OCI-LY7 (cell line): ENCODE measurements around the gene NOTCH3. TPM values are rescaled to one million over a fixed set of nuclear protein-coding genes. Genes with fewer than 3 reads are reported as not detected.

Experiments used
- BruUV-seq: library from RNA; stranded (reverse); fragments of 400-500 nt; replicated peaks from 2 replicates; lab custom pipeline; 2021; lab: Mats Ljungman, UMichigan
- CTCF ChIA-PET: fragments of 300-600 bp; sonication (Branson Sonifier 250); formaldehyde crosslinking; loops from one replicate; lab custom pipeline; 2022; ENCODE audit warnings: antibody characterized with exemption; ENCODE audit not compliant: unreplicated experiment; lab: Charles Lee
- POLR2A ChIA-PET: fragments of 300-600 bp; sonication (Branson Sonifier 250); formaldehyde crosslinking; loops from one replicate; lab custom pipeline; 2022; ENCODE audit warnings: antibody characterized with exemption; lab: Charles Lee
- DNase-seq: peaks from one replicate; pipeline ENCODE4 v3.0.0-alpha.2; 2015; ENCODE audit warnings: low spot score
- H2AFZ ChIP-seq: fragments of 200-600 bp; sonication (generic), shearing (Covaris generic); 2 replicates; pipeline ENCODE4 v1.6.1; 2014; ENCODE audit warnings: mild to moderate bottlenecking, antibody characterized with exemption, low read length, moderate library complexity
- H3K27ac ChIP-seq: fragments of 200-600 bp; sonication (generic); 2 replicates; pipeline ENCODE4 v1.5.1; 2014; ENCODE audit warnings: mixed run types, low read depth, mild to moderate bottlenecking, moderate library complexity, low read length, inconsistent platforms; ENCODE audit not compliant: poor library complexity, severe bottlenecking
- H3K36me3 ChIP-seq: fragments of 200-600 bp; sonication (generic); 2 replicates; pipeline ENCODE4 v1.6.1; 2014; ENCODE audit warnings: mild to moderate bottlenecking, antibody characterized with exemption, low read length, moderate library complexity, mixed read lengths; ENCODE audit not compliant: insufficient read depth
- H3K4me1 ChIP-seq: fragments of 200-600 bp; sonication (generic); 2 replicates; pipeline ENCODE4 v1.5.1; 2014; ENCODE audit warnings: mild to moderate bottlenecking, low read length; ENCODE audit not compliant: insufficient read depth, poor library complexity, severe bottlenecking
- H3K4me2 ChIP-seq: fragments of 200-600 bp; sonication (generic); 2 replicates; pipeline ENCODE4 v1.6.1; 2014; ENCODE audit warnings: mild to moderate bottlenecking, low read length
- H3K4me3 ChIP-seq: fragments of 200-600 bp; sonication (generic); 2 replicates; pipeline ENCODE4 v1.5.1; 2014; ENCODE audit warnings: mild to moderate bottlenecking, low read depth, low read length; ENCODE audit not compliant: poor library complexity, severe bottlenecking
- H3K79me2 ChIP-seq: fragments of 200-600 bp; sonication (generic); 2 replicates; pipeline ENCODE4 v1.6.1; 2016; ENCODE audit warnings: low read depth, mild to moderate bottlenecking, low read length, moderate library complexity, mixed read lengths; ENCODE audit not compliant: insufficient read depth
- H3K9me2 ChIP-seq: fragments of 200-600 bp; sonication (generic); 2 replicates; pipeline ENCODE4 v1.6.1; 2016; ENCODE audit warnings: mild to moderate bottlenecking, low read length, mixed read lengths; ENCODE audit not compliant: insufficient read depth
- H3K9me3 ChIP-seq: fragments of 200-600 bp; sonication (generic); 2 replicates; pipeline ENCODE4 v1.6.1; 2014; ENCODE audit warnings: mild to moderate bottlenecking, mixed run types, low read length, mixed read lengths
- H4K20me1 ChIP-seq: fragments of 200-600 bp; sonication (generic); 2 replicates; pipeline ENCODE4 v1.6.1; 2014; ENCODE audit warnings: mild to moderate bottlenecking, antibody characterized with exemption, low read length, moderate library complexity, mixed read lengths; ENCODE audit not compliant: insufficient read depth
- EZH2phosphoT487 ChIP-seq: fragments of 200-600 bp; sonication (generic); IDR thresholded peaks from 2 replicates; pipeline ENCODE4 v1.6.1; 2018; ENCODE audit warnings: low read depth, borderline replicate concordance, mild to moderate bottlenecking, mixed run types, antibody characterized with exemption, low read length, moderate library complexity, mixed read lengths
- intact Hi-C: fragments of 100-400 bp; cut with micrococcal nuclease; formaldehyde crosslinking; loops from one replicate; pipeline ENCODE4 v1.10.0; 2022; ENCODE audit not compliant: unreplicated experiment
- total RNA-seq, 2 experiments: library from RNA; depleted of rRNA in 1 of 2; stranded (reverse); fragments of >200 nt in 1 of 2; shearing (Covaris generic) in 1 of 2; gene quantifications; 2 replicates each; pipeline ENCODE4 v1.2.3, GENCODE V29; 2014 to 2022
- TF ChIP-seq, protein P1 (sequence below): fragments of 200-600 bp; sonication (generic); conservative IDR thresholded peaks from 2 replicates; pipeline ENCODE4 v1.5.1; 2014; ENCODE audit warnings: mild to moderate bottlenecking, antibody characterized with exemption, low read length, moderate library complexity, mixed read lengths

The NOTCH3 gene
- total RNA-seq, 2 experiments from 2014 or later: 0.25 TPM; not detected in 1

DNA sequence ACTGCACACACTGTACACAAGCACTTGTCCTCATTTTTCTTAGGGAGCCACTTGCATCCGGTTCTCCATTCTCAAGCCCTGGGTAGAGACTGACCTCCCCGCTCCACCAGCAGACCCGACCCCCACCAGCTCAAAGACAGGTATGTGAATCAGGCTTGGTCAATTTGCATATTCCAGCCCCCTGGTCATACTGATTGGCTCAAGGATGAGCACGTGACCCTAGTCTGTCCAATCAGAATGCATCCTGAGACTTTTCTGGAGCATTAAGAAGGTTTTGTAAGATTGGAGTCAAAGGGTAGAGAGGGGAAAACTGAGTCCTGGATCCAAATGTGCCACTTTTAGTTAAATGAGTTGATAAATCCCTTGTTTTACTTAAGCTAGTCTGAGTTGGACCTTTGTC lies 34.1 kb downstream of the NOTCH3 start:
- H2AFZ ChIP-seq: no peak overlapping the region
- no peak overlapping the region for H3K4me2 ChIP-seq
- CTCF ChIA-PET: no interaction called here
- no peaks in the 10 kb centered on the region for H4K20me1 ChIP-seq
- TF ChIP-seq, protein P1, sequence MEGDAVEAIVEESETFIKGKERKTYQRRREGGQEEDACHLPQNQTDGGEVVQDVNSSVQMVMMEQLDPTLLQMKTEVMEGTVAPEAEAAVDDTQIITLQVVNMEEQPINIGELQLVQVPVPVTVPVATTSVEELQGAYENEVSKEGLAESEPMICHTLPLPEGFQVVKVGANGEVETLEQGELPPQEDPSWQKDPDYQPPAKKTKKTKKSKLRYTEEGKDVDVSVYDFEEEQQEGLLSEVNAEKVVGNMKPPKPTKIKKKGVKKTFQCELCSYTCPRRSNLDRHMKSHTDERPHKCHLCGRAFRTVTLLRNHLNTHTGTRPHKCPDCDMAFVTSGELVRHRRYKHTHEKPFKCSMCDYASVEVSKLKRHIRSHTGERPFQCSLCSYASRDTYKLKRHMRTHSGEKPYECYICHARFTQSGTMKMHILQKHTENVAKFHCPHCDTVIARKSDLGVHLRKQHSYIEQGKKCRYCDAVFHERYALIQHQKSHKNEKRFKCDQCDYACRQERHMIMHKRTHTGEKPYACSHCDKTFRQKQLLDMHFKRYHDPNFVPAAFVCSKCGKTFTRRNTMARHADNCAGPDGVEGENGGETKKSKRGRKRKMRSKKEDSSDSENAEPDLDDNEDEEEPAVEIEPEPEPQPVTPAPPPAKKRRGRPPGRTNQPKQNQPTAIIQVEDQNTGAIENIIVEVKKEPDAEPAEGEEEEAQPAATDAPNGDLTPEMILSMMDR: no peak
- no peak for TF ChIP-seq EZH2phosphoT487
- no peaks in the 10 kb centered on the region for H3K4me1 ChIP-seq
- no peaks in the 10 kb centered on the region for H3K79me2 ChIP-seq
- H3K36me3 ChIP-seq: no peaks in the 10 kb centered on the region
- 0 out of 2 replicates have a peak, but pooled peaks cover 4% of the 10 kb centered on the region for H3K9me3 ChIP-seq
- no peaks in the 10 kb centered on the region for H3K9me2 ChIP-seq
- intact Hi-C loops: no loop called here
- BruUV-seq: no TSS peak
- POLR2A ChIA-PET: interaction anchor here (0.6 kb wide), 1 partner anchor 12 kb away, joined by 3 read pairs; no protein-coding TSS in a partner anchor
- no peak overlapping the region for H3K4me3 ChIP-seq
- H3K27ac ChIP-seq: no peak overlapping the region
- no peak for DNase-seq

DNA sequence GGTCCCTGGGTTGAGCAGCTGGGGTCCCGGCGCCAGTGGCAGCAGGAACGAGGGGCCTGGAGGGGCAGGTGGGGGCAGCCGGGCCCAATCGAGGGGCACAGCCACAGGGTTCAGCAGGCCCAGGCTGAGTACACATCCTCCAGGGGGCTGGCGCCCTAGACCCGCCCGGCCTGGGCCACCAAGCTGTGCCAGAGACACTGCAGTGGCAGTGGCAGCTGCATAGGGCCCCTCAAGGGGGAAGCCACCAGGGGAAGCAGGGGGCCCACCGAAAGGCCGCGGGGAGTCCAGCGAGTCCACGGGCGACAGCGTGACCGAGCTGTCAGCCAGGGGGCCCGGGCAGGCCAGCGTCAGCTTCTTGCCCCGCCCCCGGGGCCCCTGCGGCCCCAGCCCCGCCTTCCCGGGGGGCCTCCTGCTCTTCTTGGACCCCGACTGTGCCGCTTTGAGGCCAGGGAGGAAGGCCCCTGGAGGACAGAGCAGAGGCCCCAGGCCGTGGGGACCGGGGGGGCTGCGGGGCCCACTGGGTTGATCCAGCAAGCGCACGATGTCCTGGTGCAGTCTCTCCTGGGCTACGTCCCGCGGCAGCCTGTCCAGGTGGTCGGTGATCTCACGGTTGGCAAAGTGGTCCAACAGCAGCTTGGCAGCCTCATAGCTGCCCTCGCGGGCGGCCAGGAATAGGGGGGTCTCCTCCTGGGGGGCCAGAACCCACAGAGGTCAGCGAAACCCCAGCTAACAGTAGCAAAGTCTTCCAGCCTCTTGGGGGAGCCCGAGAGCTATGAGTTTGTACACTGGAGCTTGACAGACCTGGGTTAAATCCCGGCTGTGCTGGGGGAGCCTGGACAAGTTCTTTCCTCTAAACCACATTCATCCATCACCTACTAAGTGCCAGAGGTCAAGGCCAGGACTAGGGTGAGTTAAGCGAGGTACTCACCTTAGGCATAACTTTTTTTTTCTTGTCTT lies 39.5 kb downstream of the NOTCH3 start:
- H3K79me2 ChIP-seq: no peaks in the 10 kb centered on the region
- no peaks in the 10 kb centered on the region for H3K36me3 ChIP-seq
- no peak overlapping the region for H3K4me3 ChIP-seq
- TF ChIP-seq, protein P1: peak; percentile 81
- TF ChIP-seq EZH2phosphoT487: no peak
- H3K9me3 ChIP-seq: 0 out of 2 replicates have a peak, but pooled peaks cover 4% of the 10 kb centered on the region
- H3K9me2 ChIP-seq: no peaks in the 10 kb centered on the region
- DNase-seq: peak; percentile 61
- ChIA-PET POLR2A (interaction anchor here (0.7 kb wide), 1 partner anchor 319 kb away, joined by 5 read pairs; no protein-coding TSS in a partner anchor), CTCF (interaction anchor here (1.0 kb wide), 1 partner anchor 14 kb away, joined by 3 read pairs; no protein-coding TSS in a partner anchor)
- no peak overlapping the region; the same call in 1 of the 2 replicates for H3K4me2 ChIP-seq
- peaks cover 6% of the 10 kb centered on the region for H3K4me1 ChIP-seq
- H4K20me1 ChIP-seq: no peaks in the 10 kb centered on the region
- H3K27ac ChIP-seq: no peak overlapping the region
- intact Hi-C loops: loop anchor here (5.0 kb wide), 1 partner anchor 396 kb away; no protein-coding TSS in a partner anchor
- H2AFZ ChIP-seq: no peak overlapping the region
- no TSS peak for BruUV-seq
